ENCODE results near the gene HHATL.

The HHATL gene

DNA sequence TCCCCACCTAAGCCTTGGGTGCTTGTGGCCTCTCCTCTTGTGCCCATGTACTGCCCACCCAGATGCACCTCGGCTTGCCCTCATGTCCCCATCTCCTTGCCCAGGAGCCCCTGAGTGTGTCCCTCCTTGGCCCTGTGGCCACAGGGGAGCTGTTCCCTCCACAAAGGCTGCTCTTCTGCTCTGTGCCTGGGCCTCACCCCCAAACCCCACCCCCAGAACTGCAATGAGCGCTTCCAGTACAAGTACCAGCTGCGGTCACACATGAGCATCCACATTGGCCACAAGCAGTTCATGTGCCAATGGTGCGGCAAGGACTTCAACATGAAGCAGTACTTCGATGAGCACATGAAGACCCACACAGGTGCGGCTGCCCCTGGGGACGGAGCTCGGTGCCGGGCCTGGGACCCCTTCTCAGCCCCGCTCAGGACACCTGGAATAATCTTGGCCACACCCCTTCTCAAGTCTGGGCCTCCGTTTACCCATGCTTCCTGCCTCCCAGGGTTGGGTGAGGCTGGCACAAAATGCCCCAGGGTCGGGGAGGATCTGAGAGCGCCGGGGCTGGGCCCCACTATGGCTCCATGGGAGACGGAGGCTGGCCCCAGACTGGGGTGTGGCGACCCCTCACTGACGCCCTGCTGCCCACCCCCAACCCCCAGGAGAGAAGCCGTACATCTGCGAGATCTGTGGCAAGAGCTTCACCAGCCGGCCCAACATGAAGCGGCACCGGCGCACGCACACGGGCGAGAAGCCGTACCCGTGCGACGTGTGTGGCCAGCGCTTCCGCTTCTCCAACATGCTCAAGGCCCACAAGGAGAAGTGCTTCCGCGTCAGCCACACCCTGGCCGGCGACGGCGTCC, 38.8 kb downstream of the HHATL start:
- no peak for DNase-seq (ENCODE audit: low read depth)

DNA sequence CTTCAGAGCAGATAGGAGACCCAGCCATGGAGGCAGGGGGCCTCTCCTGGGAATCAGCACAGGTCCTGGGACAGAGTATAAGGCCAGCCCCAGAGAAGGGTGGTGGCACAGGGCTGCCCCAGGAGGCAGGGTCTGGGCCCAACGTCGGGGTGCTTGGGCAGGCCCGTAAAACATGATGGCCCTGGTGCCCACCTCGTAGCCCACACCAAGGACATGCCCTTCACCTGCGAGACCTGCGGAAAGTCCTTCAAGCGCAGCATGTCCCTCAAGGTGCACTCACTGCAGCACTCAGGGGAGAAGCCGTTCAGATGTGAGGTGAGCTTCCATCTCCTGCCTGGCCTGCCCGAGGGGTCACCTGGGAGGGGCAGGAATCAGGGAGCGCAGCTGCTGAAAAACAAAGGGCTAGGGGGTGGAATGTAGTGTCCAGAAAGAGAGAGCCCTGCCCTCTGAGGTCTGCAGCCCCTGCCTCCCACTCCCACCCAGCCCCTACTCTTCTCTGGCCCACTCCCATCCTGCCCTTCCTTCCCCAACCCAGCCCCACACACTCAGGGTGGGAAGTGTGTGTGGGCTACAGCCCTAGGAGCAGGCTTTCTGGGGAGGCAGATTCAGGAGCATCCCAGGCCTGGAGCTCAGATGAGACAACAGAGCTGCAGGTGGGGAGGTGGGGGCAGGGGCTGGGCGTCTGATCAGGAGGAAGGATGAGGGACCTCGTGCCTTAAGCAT, 39.6 kb downstream of the HHATL start:
- DNase-seq (ENCODE audit: low read depth) = no peak

DNA sequence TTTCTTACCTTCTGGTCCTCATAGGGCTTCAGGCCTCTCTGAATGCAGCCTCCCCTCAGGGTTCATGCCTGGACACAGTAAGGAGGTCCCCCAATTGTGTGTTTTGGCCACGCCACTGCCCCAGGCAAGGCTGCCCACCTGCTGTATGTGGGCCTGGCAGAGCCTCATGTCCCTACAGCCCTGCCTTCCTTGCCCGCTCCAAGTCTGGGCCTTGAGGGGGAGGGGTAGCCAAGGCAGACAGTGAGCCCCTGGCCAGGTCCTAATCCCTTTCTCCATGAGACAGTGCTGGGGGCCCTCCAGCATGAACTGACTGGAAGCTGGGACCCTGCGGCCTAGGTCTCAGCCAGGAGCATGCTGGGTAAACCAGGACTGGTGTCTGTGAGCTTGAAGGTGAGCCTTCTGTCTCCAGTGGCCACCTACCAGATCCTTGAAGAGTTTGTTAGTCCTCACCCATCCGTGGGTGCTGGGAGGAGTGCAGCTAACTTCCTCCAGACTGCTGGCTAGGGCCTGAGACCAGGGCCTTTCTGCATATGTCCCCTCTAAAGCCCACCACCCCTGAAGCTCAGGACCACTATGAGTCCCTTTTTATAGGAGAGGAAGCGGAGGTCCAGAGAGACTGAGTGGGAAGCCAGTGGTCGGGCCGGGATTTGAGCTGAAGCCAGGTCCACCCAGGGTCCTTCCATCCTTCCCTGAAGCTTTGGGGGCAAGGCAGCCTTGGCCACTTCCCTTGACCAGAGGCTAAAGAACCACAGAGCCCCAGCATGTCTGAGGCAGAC, 40.4 kb downstream of the HHATL start:
- no peak for DNase-seq (ENCODE audit: low read depth)

DNA sequence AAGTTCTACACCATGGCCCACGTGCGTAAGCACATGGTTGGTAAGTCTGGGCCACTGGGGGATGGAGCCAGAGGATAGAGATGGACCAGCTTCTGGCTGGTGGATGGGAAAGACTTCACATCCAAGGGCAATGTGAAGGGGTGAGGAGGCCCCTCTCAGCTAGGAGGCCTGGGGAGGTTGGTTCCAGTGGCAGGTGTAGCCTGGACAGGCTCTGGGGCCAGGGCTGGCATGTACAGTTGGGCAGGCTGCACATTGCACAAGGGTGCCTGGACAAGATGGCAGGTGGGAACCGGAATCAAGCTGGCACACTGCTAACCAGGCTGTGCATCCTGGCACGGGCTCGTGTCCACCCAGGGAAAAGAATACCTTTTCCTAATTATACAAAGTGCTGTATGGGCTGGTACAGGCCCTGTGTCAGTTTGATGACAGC, 41.0 kb downstream of the HHATL start:
- DNase-seq (ENCODE audit: low read depth) = no peak

DNA sequence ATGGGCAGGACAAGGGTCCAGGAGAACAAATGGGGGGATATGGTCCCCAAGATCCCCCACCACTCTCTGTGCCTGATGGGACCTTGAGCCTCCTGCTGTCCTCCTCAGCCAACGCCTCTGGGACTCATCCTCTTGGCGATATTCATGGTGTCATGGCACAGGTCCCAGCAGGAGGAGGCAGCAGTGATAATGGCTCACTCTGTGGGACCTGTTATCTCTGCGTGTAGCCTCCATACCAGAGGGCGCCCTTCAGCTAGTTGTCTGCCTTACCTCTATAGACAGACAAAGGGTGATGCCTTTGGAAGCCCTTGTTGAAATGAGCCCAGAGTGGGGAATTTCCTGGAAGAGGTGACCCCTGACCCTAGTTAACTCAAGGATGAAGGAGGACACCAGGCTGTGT, 41.7 kb downstream of the HHATL start:
- DNase-seq (ENCODE audit: low read depth) = no peak

DNA sequence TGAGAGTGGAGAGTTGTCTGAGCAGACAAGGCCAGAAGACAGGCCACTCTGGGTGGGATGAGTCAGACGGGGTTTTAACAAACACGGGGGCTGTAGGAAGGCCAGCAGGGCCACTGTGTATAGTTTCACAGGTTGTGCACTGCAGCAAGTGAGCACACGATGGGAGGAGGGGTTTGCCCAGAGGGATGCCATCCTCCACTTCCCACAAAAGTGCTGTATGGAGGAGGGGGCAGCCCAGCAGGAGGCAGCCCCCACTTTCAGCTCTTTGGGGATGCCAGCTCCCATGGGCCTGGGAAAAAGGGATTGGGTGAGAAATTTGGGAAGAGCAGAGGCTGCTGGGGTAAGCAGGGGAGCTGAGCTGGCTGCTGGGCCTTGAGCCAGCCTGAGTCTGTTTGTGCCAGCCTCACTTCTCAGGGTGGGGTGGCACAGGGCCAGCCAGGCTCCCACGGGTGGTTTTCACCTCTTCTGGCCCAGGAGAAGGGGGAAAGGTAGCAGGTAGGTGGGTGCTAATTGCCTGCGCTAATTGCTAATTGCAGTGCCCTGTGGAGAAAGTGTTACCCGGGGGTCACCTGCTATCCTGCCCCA, 42.4 kb downstream of the HHATL start:
- no peak for DNase-seq (ENCODE audit: low read depth)

DNA sequence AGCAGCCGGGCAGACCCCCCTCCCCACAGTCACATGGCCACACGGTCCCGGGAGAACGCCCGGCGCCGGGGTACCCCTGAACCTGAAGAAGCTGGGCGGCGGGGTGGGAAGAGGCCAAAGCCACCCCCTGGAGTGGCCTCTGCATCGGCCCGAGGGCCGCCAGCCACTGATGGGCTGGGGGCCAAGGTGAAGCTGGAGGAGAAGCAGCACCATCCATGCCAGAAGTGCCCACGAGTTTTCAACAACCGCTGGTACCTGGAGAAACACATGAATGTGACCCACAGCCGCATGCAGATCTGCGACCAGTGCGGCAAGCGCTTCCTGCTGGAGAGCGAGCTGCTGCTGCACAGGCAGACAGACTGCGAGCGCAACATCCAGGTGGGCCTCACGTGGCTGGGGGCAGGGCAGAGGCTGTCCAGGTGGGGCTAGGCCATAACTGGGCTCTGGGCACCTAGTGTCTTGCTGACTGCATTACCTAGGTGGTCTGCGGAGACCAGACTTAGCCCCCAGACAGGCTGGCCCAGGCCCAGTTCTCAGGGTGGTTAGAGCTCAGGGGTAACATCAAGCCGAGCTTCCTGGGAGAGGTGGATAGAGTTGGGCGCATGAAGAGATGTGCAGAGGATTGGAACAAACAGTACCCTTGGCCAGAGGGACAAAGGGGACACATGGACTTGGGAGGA, 43.0 kb downstream of the HHATL start:
- DNase-seq (ENCODE audit: low read depth) = no peak

DNA sequence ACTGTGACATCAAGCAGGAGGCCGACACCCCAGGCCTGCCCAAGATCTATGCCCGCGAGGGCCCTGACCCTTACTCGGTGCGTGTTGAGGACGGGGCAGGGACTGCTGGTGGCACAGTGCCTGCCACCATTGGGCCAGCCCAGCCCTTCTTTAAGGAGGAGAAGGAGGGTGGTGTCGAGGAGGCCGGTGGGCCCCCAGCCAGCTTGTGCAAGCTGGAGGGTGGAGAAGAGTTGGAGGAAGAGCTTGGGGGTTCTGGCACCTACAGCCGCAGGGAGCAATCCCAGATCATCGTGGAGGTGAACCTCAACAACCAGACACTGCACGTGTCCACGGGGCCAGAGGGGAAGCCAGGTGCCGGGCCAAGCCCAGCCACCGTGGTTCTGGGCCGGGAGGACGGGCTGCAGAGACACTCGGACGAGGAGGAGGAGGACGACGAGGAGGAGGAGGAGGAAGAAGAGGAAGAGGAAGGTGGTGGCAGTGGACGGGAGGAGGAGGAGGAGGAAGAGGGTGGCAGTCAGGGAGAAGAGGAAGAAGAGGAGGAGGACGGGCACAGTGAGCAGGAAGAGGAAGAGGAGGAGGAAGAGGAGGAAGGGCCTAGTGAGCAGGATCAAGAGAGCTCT, 43.7 kb downstream of the HHATL start:
- no peak for DNase-seq (ENCODE audit: low read depth)

DNA sequence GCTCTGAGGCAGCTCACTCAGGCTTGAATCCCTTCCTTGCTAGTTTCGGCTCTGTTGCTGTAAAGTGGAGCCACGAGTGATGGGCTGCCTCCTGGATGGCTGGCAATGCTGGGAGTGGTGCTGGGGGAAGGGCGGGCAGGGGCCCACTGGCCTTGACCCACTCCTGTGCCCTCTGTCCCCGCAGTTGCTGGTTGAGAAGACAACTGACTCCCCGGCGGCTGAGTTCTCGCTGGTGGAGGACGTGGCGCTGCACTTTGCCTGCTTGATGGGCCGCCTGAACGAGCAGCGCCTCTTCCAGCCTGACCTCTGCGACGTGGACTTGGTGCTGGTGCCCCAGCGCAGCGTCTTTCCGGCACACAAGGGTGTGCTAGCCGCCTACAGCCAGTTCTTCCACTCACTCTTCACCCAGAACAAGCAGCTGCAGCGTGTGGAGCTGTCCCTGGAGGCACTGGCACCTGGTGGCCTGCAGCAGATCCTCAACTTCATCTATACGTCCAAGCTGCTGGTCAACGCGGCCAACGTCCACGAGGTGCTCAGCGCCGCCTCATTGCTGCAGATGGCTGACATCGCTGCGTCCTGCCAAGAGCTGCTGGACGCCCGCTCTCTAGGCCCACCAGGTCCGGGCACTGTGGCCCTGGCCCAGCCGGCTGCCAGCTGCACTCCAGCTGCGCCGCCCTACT, 44.4 kb downstream of the HHATL start:
- no peak for DNase-seq (ENCODE audit: low read depth)

DNA sequence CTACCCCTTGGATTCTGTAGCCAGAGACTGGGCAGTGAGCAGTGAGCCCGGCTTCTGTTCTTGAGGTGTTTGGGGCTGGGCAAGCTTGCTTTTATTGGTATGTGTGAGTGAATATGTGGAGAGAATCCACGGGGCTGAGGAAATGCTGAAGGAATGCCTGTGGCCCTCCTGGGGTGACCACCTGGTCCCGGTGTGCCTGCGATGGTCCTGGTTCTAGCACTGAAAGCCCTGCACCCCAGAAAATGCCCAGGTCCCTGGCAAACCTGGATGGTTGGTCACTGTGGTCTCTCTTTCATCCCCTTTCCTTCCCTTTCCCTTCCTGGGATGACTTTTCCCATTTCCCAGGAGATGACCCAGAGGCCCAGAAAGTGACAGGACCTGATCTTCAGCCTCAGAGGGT, 44.9 kb downstream of the HHATL start:
- no peak for DNase-seq (ENCODE audit: low read depth)

DNA sequence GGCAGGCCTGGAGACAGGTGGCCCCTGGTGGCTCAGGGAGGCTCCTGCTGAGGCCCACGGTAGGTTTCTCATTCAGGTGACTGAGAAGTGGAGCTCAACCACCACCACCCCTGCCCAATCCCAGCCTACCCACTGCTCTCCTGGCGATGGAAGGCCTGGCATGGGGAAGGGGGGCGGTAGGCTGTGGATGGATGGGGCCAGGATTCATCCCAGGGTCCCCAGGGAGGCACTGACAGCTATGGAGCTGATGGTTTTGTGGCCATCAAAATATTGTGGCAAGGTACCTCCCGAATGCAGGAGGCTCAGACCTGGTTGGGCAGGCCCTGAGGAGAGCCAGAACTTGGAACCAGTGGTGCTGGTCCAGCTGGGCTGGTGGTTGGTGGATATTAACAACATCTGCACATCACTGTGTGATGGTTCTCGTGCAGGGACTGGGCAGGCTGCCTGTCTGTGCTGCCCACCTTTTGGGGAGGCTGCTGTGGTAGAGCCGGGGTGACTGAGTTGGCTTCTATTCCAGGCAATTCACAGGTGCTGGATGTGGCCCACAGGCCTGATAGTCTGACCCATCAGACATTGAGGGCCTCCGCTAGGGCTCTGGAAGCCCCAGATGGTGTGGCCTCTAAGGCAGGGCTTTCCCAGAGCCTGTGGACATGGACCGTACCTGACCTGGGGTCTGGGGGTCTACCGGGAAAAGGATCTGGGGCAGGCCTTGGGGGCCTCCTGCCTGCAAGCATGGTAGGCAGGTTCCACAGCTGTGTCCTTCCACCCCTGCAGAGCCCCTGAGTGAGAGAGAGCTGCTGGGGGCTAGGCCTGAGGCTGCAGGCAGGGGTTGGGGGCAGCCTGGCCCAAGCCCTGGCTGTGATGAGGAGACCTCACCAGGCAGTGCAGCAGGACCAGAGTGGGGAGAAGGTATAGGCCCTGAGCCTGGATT, 45.7 kb downstream of the HHATL start:
- no peak for DNase-seq (ENCODE audit: low read depth)

DNA sequence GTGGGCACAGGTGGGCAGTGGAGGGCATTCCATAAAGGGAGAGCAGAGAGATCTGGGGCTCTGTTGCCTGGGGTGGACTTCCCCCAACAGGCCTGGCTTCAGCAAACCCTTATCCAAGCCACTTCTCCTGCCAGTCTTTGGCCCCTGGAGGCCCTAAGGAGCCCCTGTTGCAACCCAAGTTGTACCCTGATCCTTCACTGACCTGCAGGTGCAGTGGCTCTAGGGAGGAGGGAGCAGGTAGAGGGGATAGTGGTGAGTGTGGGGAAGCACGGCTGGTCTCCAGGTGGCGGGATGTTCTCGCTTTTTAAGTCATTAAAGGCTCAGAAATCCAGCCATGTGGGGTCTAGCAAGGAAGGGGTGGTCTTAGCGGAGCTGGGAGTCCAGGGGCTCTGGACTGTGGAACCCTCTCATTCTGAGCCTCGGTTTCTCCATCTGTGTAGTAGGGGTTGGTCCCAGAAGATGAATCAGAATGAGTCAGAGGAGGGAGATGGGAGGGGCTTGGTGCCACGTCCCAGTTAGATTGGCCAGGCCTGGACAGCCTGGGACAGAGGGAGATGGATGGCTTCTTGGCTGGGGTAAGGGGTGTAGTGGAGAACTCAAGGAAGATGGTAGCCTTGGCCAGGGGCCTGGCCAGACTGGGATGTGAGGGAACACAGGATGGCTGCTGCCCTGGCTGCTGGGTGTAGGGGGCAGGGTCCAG, 46.5 kb downstream of the HHATL start:
- no peak for DNase-seq (ENCODE audit: low read depth)

DNA sequence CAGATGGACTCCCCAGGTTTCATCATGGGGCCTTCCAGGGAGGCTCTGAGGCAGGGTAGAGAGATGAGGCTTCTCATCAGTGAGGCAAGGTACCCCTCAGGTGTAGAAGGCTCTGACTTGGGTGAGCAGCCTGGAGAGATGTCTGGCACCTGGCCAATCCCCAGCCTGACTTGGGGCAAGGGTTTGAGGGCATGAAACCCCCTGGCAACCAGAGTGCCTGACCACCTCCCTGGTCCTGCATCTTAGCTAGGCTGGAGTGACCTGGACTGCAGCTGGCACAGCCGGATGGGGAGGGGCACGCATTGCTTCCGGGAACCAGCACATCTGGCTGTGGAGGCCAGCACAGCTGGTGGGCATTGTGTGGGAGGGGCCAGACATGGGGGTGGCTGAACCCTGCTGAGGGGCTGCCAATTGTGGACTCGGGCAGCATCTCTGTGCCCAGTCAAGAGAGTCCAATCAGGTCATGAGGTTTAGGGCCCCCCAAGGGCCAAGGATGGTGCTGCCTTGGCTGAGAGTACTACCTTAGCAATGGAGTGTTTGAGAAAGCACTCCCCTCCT, 47.2 kb downstream of the HHATL start:
- no peak for DNase-seq (ENCODE audit: low read depth)

DNA sequence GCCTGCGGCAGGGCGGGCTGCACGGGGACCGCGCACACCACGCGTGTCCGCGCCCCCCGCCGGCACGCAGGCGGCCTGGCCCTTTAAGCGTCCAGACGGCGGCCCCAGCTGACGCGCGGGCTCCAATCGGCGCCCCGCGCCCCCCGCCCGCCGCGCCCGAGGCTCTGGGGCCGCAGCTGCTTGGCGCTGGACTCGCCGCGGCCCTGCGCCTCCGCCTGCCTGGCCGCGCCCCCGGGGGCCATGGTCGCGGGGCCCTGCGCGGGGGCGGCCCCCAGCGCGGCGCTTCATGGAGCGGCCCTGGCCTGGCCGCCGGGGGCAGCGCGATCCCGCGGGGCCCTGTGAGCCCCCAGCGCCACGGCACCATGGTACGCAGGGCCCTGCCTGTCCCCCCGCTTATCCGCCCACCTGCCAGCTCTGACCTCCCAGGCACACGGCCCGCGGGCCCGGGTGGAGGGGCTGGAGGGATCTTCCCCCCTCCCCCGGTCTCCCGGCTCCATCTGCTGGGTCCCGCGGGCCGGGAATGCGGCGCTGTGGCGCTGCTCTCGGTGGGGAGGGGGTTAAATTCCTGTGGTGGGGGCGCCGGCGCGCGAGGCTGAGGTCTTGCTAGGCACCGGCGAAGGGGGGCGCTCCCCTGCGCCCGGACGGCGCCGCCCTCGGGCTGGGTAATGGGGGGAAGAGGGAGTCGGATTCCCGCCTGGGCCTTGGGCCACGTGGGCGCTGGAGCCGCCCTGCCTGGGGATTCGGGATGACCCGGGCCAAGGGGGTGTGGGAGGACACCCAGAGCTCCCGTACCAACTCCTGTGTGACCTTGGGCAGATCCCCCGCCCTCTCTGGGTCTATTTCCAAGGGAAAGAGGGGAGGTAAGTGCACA, 48.0 kb downstream of the HHATL start:
- no peak for DNase-seq (ENCODE audit: low read depth)

DNA sequence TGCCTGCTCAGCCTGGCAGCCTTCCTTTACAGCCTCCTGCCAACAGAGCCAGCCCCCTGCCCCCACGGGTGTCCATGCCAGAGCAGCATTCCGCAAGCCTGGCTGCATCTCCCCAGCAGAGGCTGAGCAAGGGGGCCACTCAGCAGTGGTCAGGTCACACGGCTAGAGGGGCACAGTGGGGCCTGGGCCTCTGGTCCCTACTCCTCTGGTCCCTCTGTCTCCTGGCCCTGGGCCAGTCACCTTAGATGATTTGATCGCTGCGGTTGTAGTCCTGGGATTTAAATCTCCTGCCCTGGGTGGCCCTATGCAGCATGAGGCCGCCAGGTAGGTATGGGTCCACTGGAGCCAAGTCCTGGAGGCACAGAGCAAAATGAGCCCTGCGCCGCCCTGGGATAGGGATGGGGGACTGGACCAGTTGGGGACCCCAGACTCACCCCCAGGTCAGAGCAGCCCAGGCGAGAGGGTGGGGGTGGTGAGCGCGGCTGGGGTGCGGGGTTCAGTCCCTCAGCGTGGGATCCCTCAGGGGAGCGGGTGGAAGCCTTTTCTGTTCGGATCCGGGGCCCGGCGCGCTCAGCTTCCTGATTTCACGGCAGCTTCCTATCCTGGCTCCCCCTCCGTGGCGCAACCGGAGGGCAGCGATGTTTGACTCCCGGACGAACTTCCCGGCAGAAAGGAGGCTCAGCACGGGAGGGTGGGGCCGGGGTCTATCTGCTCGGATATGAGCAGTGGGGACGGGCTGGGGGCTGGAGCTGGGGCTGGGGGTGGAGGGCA, 48.9 kb downstream of the HHATL start, which contains the start of gene ZBTB47:
Gene ZBTB47, plus strand, starts transcription at position 138 of the 771 bp plus-strand sequence. CDS start 4,659 bp downstream, outside the sequence.
- no peak for DNase-seq (ENCODE audit: low read depth)

DNA sequence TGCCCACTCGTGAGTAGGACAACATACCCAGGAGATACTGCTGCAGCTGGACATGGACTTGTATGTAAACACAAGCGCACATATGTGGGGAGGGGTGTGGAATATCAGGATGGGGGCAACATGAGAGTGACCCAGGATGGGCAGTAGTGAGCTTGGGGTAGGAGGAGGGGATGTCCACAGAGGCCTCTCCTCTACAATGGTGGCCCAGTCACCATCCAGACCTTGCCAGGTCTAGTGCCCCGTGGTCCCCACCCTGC, 49.4 kb downstream of the HHATL start:
- DNase-seq (ENCODE audit: low read depth) = no peak

Measured in stimulated activated CD8-positive, alpha-beta memory T cell treated with anti-CD3 and anti-CD28 coated beads, Interleukin-12 subunit alpha, Interleukin-12 subunit beta, amount 100 ng/mL, for 1 hour (primary cell).